Measurements from ENCODE around the gene PCDH17.

PCDH17 gene

DNA sequence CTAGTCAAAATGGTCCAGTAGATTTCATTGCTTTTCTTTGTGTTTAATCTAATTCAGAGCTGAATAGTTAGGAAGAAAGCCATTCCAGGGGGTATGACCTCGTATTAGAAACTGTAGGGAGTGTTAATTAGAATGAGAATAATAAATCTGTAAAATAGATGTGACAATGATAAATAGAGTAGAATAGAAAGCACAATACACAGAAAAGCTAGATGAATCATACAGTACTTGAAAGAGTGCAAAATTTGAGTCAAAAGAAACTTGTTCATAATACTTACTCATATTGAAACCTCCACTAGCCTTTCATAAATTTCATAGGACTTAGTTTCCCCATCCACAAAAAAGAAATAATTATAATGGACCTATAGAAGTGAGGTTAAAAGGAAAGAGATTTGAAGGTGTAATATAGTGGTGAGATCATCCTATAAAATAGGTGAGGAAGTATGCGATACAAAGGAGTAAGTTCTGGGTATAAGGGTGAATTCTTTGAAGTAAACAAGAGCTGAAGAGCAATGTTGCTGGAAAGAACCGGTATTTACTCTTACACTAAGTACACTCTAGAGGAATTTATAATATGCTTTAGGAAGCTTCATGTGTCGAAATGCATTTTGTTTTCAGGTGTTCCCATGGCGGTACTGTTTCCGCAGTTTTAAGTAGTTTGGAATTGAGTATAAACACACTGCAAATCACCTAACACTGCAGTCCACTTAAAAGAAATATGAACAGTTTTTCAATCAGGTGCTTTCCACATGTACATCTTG is 21.9 kb downstream of the PCDH17 start:
- no peaks in the 10 kb centered on the region for H3K27me3 ChIP-seq (ENCODE audit: insufficient read depth, poor library complexity, severe bottlenecking)
- DNase-seq (ENCODE audit: low read depth in 1 of 2, low spot score in 1 of 2), result no peak
- no peak overlapping the region for H3K27ac ChIP-seq (replicated peaks)
- no peak overlapping the region for H3K4me3 ChIP-seq (replicated peaks; ENCODE audit: insufficient read depth, low read length)
- TF ChIP-seq, protein P1, sequence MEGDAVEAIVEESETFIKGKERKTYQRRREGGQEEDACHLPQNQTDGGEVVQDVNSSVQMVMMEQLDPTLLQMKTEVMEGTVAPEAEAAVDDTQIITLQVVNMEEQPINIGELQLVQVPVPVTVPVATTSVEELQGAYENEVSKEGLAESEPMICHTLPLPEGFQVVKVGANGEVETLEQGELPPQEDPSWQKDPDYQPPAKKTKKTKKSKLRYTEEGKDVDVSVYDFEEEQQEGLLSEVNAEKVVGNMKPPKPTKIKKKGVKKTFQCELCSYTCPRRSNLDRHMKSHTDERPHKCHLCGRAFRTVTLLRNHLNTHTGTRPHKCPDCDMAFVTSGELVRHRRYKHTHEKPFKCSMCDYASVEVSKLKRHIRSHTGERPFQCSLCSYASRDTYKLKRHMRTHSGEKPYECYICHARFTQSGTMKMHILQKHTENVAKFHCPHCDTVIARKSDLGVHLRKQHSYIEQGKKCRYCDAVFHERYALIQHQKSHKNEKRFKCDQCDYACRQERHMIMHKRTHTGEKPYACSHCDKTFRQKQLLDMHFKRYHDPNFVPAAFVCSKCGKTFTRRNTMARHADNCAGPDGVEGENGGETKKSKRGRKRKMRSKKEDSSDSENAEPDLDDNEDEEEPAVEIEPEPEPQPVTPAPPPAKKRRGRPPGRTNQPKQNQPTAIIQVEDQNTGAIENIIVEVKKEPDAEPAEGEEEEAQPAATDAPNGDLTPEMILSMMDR (IDR thresholded peaks at IDR 0.05; ENCODE audit: insufficient read depth, low read length), result no peak
- no peak for TF ChIP-seq SPI1 (IDR thresholded peaks at IDR 0.05; ENCODE audit: borderline replicate concordance, low read depth)
- TF ChIP-seq, protein P2, sequence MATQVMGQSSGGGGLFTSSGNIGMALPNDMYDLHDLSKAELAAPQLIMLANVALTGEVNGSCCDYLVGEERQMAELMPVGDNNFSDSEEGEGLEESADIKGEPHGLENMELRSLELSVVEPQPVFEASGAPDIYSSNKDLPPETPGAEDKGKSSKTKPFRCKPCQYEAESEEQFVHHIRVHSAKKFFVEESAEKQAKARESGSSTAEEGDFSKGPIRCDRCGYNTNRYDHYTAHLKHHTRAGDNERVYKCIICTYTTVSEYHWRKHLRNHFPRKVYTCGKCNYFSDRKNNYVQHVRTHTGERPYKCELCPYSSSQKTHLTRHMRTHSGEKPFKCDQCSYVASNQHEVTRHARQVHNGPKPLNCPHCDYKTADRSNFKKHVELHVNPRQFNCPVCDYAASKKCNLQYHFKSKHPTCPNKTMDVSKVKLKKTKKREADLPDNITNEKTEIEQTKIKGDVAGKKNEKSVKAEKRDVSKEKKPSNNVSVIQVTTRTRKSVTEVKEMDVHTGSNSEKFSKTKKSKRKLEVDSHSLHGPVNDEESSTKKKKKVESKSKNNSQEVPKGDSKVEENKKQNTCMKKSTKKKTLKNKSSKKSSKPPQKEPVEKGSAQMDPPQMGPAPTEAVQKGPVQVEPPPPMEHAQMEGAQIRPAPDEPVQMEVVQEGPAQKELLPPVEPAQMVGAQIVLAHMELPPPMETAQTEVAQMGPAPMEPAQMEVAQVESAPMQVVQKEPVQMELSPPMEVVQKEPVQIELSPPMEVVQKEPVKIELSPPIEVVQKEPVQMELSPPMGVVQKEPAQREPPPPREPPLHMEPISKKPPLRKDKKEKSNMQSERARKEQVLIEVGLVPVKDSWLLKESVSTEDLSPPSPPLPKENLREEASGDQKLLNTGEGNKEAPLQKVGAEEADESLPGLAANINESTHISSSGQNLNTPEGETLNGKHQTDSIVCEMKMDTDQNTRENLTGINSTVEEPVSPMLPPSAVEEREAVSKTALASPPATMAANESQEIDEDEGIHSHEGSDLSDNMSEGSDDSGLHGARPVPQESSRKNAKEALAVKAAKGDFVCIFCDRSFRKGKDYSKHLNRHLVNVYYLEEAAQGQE (IDR thresholded peaks at IDR 0.05; ENCODE audit: insufficient replicate concordance, low read depth), result no peak
- TF ChIP-seq GABPA (IDR thresholded peaks at IDR 0.05; ENCODE audit: low read depth), result no peak
- TF ChIP-seq POLR2AphosphoS5 (IDR thresholded peaks at IDR 0.05; ENCODE audit: low read depth), result no peak

DNA sequence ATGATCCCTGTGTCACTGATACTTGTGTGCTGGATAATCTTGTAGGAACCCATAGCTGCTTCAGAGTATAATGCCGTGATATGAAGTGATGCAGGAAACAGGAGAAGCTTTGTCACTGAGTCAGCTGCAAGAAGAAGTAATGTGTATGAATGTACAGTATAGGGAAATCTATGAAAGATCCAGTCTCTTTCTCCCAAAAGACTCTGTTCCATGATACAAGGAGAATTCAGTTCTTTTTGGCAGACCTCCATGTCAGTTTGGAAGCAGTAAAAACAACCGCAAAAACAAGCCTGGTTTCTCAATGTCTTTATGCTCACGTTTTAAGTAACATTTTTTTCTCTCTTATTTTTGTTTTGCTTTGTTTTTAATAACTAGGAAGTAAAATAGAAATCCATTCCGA is 33.9 kb downstream of the PCDH17 start:
- Histone ChIP-seq H3K27ac (replicated peaks) (no peak overlapping the region), H3K27me3 (ENCODE audit: insufficient read depth, poor library complexity, severe bottlenecking) (no peaks in the 10 kb centered on the region), H3K4me3 (replicated peaks; ENCODE audit: insufficient read depth, low read length) (no peak overlapping the region)
- no peak for DNase-seq (ENCODE audit: low read depth in 1 of 2, low spot score in 1 of 2)
- TF ChIP-seq GABPA (IDR thresholded peaks at IDR 0.05; ENCODE audit: low read depth) (no peak), SPI1 (IDR thresholded peaks at IDR 0.05; ENCODE audit: borderline replicate concordance, low read depth) (no peak)
- TF ChIP-seq, protein P2 (IDR thresholded peaks at IDR 0.05; ENCODE audit: insufficient replicate concordance, low read depth), result no peak

DNA sequence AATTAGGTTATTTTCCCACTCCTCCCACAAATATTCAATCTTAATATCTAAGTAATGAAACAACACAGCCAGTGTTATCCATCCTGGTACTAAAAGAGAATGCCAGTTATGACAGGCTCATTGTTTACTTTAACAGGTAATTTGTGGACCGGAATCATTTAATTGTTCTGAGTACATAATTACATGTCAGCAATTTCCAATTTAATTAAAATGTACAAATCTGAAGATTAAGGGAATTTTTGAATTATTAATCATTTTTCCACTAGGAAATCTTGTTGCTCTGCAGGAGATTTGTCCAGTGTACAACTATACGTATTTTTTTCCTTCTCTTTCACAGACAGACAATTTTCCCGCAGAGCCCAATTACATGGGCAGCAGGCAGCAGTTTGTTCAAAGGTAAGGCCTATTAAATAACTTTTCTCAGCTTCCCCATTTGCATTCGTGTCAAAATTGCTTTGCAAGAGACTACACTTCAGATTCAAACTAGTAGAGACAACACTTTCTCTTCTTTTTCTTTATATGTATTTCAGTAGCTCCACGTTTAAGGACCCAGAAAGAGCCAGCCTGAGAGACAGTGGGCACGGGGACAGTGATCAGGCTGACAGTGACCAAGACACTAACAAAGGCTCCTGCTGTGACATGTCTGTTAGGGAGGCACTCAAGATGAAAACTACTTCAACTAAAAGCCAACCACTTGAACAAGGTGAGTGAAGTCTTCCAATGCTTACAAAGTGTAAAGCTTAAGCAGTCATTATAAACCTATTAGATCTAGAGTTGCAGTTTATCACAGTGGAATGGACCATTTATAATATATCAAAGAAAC is 34.8 kb downstream of the PCDH17 start:
- Histone ChIP-seq H3K27me3 (ENCODE audit: insufficient read depth, poor library complexity, severe bottlenecking) (no peaks in the 10 kb centered on the region), H3K4me3 (replicated peaks; ENCODE audit: insufficient read depth, low read length) (no peak overlapping the region), H3K27ac (replicated peaks) (no peak overlapping the region)
- no peak for DNase-seq (ENCODE audit: low read depth in 1 of 2, low spot score in 1 of 2)
- no peak for TF ChIP-seq POLR2AphosphoS5 (IDR thresholded peaks at IDR 0.05; ENCODE audit: low read depth)
- TF ChIP-seq SPI1 (IDR thresholded peaks at IDR 0.05; ENCODE audit: borderline replicate concordance, low read depth), result no peak
- no peak for TF ChIP-seq GABPA (IDR thresholded peaks at IDR 0.05; ENCODE audit: low read depth)
- TF ChIP-seq, protein P1 (IDR thresholded peaks at IDR 0.05; ENCODE audit: insufficient read depth, low read length), result no peak
- TF ChIP-seq, protein P2 (IDR thresholded peaks at IDR 0.05; ENCODE audit: insufficient replicate concordance, low read depth), result no peak

Measured in HL-60 (cell line).